HG03175 (cell line): ENCODE results near the gene BRWD1.
A peak's percentile ranks its signal among the peaks of the same experiment; 100 is the strongest.

Experiments used
- ATAC-seq: cut with Tn5 transposase; IDR thresholded peaks from one replicate; pipeline ENCODE4 v1.9.1; 2021; ENCODE audit warnings: mild to moderate bottlenecking, moderate library complexity; ENCODE audit not compliant: unreplicated experiment

The BRWD1 gene

GRCh38 chr21:39313571-39314142 is at the start of gene BRWD1:
BRWD1 (minus strand) TSS chr21:39313632; CDS start chr21:39313491, 141 bp downstream.
- ATAC-seq, result peak; percentile 51

- ATAC-seq, result no peak
Observed at GRCh38 chr21:39362733-39363132, 49.3 kb upstream of the BRWD1 start.

DNA sequence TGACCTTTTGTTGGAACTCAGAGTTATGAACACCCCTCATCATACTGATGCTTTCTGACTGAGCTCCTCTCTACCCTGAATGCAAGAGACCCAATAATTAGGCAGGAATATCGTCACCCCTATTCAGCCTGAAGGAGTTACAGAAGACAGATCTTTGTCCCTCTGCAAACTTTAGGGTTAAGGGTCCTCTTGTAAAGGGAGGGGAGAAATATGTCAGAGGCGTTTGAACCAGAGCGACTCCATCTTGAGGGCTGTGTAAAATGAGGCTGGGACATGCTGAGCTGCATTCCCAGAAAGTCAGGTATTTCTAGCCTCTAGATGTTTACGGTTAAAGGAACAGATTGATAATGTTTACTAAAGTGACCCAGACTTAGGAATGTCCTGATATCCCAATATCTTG is 46.0 kb upstream of the BRWD1 start:
- no peak for ATAC-seq

GRCh38 chr21:39353295-39353694 is 39.9 kb upstream of the BRWD1 start:
- no peak for ATAC-seq

DNA sequence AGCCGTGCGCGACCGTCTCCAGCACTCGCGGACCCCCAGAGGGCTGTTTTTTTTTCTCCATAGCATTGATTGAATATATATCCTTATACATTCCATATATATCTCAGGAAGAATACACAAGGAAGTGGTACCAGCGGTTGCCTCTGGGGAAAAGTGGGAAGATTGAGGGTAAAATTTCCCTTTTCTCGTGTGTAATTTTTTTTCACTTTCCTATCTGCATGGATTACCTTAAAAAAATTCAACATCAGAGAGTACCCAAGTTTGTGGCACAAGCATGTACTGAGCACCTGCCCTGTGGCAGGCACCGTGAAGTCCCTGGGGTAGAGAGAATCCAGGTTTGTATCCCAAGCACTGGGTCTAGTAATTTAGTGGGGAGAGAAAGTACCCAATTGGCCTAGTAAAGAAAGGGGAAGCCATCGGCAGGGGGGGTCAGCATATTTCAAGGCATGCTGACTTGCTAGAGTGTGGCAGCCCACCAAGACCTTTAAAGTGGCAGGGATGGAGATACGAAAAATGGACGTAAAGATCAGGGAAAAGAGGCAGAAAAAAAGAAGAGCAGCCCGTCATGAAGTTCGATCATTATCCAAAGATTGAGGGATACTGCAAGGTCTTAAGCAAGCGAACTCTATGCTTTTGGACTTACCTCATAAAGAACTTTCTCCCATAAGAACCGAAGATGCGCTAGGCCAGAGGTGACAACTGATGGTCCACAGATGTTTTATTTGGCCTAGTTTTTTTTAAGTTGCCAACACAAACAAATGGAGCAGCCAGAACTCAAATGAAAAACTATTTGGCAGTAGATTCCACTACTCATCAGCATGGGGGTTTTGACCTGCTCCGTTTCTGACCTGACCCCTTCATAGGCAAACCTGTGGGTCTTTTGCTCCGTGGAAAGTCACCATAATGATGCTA is 36.9 kb upstream of the BRWD1 start:
- no peak for ATAC-seq

DNA sequence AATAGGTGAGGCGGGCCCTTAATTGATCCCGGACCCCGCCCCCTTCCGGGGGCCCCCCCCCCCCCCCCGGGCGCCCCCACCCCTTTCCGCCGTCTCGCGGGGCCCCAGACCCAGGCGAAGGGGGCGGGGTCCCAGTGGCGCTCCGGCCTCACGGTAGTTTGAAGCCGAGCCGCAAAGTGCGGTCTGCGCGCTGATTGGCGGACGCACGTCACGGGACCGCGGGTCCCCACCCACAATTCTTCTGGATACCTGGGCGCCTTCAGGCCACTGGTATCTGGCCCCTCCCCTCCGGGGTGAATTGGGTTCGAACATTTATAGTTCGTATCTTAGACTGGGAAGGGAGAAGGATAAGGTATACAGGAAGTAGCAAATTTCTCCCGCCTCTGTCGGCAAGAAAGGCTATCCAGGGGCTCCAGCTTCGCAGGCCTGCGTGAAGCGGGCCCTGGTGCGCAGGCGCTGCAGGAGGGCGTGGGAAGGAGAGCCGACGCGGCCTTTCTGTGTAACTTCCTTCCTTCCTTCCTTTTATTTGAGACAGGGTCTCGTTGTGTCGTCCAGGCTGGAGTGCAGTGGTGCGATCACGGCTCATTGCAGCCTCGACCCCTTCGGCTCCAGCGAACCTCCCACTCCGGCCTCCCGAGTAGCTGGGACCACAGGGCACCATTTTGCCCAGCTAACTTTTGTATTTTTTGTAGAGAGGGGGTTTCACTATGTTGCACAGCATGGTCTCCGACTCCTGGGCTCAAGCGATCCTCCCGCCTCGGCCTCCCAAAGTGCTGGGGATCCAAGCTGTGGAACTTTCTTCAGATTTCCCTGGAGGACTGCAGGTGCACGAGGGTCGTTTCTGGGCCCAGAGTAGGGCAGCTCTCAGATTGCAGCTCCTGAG is 36.0 kb upstream of the BRWD1 start:
- peak; percentile 91 for ATAC-seq

DNA sequence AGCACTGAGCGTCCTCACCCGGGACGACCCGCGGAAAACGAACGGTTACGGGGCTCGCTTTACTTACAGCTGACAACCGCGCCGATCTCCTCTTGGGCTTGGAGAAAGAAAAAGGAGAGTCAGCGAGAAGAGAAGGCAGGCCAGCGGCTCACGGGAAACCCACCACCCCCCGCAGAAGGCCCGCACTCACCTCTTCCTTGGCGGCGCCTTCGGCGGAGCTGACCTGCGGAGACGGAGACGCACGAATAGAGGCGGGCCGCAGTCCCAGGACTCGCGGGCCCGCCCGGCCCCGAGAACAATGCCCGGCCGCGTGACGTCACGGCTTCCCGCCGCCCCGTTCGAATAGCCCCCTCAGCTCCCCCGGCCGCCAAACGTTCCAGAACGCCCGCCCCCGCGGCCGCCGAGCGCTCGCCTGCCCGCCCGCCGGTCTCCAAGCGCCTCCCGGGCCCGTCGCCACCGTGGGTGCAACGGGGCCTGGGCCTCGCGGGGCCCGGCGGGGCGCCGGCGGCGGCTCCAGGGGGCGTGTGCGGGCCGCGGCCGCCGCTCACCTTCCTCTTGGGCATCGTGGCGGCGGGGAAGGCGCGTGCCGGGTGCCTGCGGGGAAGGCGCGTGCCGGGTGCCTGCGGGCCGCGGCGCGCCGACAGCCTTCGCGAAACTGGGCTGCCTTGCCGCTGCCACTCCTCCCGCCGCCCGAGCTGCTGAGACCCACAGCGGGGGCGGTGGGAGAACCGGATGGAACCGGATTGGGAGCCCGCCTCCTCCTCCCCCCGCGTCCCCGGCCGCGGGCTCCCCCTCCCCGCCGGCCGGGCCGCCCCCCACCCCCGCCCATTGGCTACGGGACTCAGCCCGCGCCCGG is 35.2 kb upstream of the BRWD1 start, which contains the start of gene HMGN1:
HMGN1 (minus strand) TSS at position 734 of the 856 bp plus-strand sequence; CDS start at position 563, 171 bp downstream.
- peak; percentile 45 for ATAC-seq

- ATAC-seq, result no peak
Observed at GRCh38 chr21:39348040-39348354, 34.6 kb upstream of the BRWD1 start.

DNA sequence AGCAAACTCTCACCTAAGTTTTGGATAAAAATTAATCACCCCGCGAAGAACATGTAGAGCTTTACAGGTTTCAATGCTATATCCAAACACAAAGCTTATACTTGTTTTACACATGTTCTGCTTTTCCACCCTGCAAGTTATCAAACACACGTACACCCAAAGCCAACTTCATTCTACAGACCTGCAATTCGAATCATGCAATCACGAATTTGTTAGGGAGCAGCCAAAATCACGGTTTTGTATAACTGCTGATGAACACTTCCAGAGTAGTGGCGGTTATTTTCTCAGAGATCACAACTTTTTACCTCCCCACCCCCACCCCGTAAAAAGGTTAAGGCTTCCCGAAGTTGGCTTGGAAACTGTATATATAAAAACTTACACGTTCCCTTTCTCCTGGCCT is 34.1 kb upstream of the BRWD1 start:
- ATAC-seq, result no peak

DNA sequence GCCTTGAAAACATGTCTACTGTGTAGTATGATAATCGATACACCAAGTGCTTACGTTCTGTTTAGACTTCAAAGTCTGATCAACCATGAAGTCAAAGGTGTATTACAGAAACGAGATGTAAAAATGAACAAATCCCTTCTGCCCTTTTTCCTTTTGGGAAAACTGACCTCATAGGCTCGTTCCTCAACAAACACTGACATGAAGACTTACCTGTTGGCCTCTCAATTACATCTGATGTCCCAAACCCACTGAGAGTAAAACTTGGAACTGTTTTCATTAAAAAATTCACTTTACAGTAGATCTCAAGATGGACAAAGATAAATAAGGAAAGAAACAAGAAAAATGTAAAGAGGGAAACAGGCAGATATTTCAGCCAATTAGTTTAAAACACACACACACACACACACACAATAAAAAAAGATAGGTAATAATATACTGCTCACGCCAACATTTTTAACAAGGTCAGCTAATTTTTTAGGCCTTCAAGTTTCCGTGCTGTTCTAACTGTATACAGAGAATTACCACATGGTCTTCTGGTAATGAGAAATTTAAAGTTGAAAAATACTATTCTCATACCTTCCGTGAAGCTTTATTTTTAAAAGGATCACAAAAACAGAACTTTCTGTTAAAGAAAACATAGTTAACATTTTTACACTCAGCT is 33.4 kb upstream of the BRWD1 start:
- ATAC-seq, result no peak

GRCh38 chr21:39346206-39346605 is 32.8 kb upstream of the BRWD1 start:
- ATAC-seq, result no peak

DNA sequence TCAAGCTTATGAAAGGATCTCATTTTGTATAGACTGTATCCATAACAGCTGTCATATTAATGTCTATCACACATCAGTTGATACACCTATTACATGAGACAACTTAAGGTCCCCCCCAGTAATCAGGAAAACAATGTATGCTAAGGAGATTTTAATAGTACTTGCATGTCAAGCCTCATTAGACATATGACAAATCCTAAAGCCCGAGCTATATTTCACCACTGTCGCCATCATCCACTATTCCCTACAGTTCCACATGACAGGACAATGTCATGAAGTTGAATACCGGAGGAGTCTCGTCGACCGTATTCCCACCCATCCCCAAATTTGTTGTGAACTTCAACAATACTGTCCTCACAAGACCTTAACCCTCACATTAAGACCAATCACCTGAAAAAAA is 32.0 kb upstream of the BRWD1 start:
- ATAC-seq, result no peak

GRCh38 chr21:39344848-39345247 is 31.4 kb upstream of the BRWD1 start:
- no peak for ATAC-seq

DNA sequence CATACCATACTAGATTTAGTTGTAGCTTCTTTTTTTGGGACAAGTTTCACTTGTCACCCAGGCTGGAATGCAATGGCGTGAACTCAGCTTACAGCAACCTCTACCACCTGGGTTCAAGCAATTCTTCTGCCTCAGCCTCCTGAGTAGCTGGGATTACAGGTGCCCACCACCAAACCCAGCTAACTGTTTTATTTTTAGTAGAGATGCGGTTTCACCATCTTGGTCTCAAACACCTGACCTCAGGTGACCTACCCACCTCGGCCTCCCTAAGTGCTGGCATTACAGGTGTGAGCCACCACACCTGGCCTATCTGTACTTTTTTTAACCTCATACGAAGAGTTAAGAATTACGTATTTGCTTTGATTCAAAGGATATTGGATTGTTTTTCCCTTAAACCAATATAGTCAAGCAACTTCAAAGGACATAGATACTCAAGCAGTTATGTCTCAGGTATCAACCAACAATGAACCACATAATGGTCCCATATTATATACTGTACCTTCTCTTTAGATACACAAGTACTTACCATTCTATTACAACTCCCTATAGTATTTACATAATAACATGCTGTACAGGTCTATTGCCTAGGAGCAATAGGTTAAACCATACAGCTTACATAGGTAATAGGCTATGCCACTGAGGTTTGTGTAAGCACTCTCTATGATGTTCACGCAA is 28.0 kb upstream of the BRWD1 start:
- ATAC-seq, result no peak

DNA sequence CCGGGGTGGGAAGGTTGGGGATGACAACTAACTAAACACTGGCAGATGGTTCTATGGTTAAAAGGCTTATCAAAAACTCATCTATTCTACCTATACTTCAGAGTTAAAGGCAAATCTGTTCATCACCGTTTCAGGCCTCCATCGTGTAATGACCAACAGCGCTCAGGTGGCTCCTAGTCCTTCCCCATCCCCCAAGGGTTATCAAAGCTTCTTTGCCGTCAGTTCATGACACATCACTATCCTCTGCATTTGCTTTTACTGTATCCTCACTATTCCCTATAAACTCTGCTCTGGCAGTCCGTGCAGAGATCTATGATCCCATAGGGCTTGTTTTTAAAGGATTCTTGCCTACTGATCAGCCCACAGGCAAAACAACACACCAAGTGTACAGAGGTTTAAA is 27.3 kb upstream of the BRWD1 start:
- no peak for ATAC-seq

- no peak for ATAC-seq
Observed at GRCh38 chr21:39339231-39339630, 25.8 kb upstream of the BRWD1 start.

- ATAC-seq, result no peak
Observed at GRCh38 chr21:39336457-39337008, 23.1 kb upstream of the BRWD1 start.

- no peak for ATAC-seq
Observed at GRCh38 chr21:39334611-39335010, 21.2 kb upstream of the BRWD1 start.

DNA sequence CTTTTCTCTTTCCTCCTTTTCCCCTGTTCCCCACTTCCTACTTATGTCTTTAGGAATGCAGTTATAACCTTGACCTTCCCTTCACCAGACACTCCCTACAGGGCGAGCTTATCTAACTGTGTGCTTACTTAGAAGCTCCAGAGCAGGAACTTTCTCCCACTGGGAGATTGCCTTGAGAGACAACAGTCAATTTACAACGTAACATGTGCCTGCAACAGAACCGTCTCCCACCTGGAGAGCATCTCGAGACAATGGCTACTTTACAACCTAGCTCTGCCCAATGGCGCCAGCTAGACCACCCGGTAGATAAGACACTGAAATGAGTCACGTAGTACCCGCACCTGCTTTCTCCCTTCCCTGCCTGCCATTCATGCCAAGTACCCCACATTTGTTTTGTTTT is 18.7 kb upstream of the BRWD1 start:
- ATAC-seq, result no peak
